ENCODE results near the gene TBC1D10A.

DNA sequence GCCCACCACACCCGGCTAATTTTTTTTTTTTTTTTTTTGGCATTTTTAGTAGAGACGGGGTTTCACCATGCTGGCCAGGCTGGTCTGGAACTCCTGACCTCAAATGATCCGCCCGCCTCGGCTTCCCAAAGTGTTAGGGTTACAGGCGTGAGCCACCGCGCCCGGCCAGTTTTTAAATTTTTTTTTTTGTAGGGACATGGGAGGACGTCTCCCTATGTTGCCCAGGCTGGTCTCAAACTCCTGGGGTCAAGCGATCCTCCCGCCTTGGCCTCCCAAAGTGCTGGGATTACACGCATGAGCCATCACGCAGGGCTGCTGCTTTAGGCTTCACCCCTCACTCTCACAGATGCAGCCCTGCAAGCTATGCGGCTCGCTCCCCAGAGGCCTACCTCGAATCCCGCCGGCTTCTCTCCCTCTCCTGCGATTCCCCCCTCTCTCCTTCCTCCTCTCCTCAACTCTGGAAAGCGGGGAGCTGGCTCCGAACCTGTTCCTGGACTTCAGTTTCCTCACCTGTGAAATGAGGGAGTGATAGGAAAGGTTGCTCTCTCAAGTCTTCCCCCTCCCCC is 31.0 kb upstream of the TBC1D10A start:
- TF ChIP-seq, protein P1, sequence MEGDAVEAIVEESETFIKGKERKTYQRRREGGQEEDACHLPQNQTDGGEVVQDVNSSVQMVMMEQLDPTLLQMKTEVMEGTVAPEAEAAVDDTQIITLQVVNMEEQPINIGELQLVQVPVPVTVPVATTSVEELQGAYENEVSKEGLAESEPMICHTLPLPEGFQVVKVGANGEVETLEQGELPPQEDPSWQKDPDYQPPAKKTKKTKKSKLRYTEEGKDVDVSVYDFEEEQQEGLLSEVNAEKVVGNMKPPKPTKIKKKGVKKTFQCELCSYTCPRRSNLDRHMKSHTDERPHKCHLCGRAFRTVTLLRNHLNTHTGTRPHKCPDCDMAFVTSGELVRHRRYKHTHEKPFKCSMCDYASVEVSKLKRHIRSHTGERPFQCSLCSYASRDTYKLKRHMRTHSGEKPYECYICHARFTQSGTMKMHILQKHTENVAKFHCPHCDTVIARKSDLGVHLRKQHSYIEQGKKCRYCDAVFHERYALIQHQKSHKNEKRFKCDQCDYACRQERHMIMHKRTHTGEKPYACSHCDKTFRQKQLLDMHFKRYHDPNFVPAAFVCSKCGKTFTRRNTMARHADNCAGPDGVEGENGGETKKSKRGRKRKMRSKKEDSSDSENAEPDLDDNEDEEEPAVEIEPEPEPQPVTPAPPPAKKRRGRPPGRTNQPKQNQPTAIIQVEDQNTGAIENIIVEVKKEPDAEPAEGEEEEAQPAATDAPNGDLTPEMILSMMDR (conservative IDR thresholded peaks at IDR 0.05; ENCODE audit: low read depth, low read length), result no peak
- TF ChIP-seq EZH2 (IDR thresholded peaks at IDR 0.05; ENCODE audit: borderline replicate concordance, low read depth, low read length, poor library complexity, severe bottlenecking), result no peak
